Measurements from ENCODE around the gene TNFAIP8L3. TPM values are rescaled to one million over a fixed set of nuclear protein-coding genes. Genes with fewer than 3 reads are reported as not detected.

Gene TNFAIP8L3
- total and polyA plus RNA-seq, 4 donors = 3.8 to 8.2 (median 6.8) TPM

GRCh38 chr15:51074926-51075325 lies 19.8 kb downstream of the TNFAIP8L3 start:
- 91% methylated on average over 4 of the region's 5 CpGs for WGBS (ENCODE audit: insufficient coverage)
- Histone ChIP-seq H3K36me3 (ENCODE audit: control insufficient read depth, insufficient read depth, low read length) (no peaks in the 10 kb centered on the region), H3K27me3 (ENCODE audit: control insufficient read depth, insufficient read depth, low read length) (no peaks in the 10 kb centered on the region), H3K27ac (ENCODE audit: low read depth, low read length) (no peak overlapping the region), H3K4me3 (ENCODE audit: low read depth, low read length) (no peak overlapping the region), H3K4me1 (ENCODE audit: control insufficient read depth, insufficient read depth, low read length) (peaks cover 20% of the 10 kb centered on the region), H3K9me3 (ENCODE audit: control insufficient read depth, insufficient read depth, low read length) (no peaks in the 10 kb centered on the region)
- no peak for DNase-seq (ENCODE audit: low read depth in 4 of 6, low spot score in 6 of 6)

DNA sequence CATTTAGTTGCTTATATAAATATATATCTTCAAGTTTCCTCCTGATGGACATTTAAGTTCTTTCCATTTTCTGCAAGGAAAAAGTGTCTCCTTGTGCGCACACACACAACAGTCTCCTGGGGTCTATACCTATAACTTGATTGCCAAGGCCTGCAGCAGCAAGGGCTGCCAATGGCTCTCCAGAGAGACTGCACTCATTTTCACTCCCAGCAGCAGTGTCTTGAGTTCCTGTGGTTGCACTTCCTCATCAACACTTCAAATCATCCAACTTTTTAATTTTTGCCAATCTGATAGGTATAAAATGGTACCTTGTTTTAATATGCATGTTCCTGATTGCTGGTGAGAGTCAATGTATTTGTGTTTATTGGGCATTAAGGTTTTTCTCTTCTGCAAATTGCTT lies 23.1 kb downstream of the TNFAIP8L3 start:
- H3K27ac ChIP-seq (ENCODE audit: low read depth, low read length) = no peak overlapping the region
- peaks cover 3% of the 10 kb centered on the region for H3K4me1 ChIP-seq (ENCODE audit: control insufficient read depth, insufficient read depth, low read length)
- DNase-seq (ENCODE audit: low read depth in 4 of 6, low spot score in 6 of 6) = peak in 1 of 6 donors; percentile 76
- no peaks in the 10 kb centered on the region for H3K36me3 ChIP-seq (ENCODE audit: control insufficient read depth, insufficient read depth, low read length)
- H3K9me3 ChIP-seq (ENCODE audit: control insufficient read depth, insufficient read depth, low read length) = no peaks in the 10 kb centered on the region
- WGBS (ENCODE audit: insufficient coverage) = 60% methylated on average over 1 of the region's 1 CpG
- H3K4me3 ChIP-seq (ENCODE audit: low read depth, low read length) = no peak overlapping the region
- no peaks in the 10 kb centered on the region for H3K27me3 ChIP-seq (ENCODE audit: control insufficient read depth, insufficient read depth, low read length)

DNA sequence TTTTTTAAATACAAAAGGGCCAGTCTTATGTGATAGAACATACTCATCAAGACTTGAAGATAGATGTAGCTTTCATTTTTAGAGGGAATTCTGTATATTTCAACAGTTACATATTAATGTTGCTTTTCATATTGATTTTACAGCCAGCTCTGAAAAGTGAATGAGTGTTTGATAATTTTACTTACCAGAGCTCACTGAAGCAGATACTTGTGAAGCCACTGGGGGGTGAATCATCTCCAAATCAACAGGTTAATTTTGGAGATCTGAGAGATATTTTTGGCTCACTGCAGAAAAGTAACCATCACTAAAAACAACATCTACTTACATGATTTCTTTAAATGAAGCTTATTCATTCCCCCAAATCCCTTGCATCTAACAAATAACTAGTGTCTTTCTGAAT lies 24.7 kb downstream of the TNFAIP8L3 start:
- Histone ChIP-seq H3K4me1 (ENCODE audit: control insufficient read depth, insufficient read depth, low read length) (no peaks in the 10 kb centered on the region), H3K9me3 (ENCODE audit: control insufficient read depth, insufficient read depth, low read length) (no peaks in the 10 kb centered on the region), H3K27me3 (ENCODE audit: control insufficient read depth, insufficient read depth, low read length) (no peaks in the 10 kb centered on the region), H3K36me3 (ENCODE audit: control insufficient read depth, insufficient read depth, low read length) (no peaks in the 10 kb centered on the region), H3K4me3 (ENCODE audit: low read depth, low read length) (no peak overlapping the region), H3K27ac (ENCODE audit: low read depth, low read length) (no peak overlapping the region)
- no peak for DNase-seq (ENCODE audit: low read depth in 4 of 6, low spot score in 6 of 6)

DNA sequence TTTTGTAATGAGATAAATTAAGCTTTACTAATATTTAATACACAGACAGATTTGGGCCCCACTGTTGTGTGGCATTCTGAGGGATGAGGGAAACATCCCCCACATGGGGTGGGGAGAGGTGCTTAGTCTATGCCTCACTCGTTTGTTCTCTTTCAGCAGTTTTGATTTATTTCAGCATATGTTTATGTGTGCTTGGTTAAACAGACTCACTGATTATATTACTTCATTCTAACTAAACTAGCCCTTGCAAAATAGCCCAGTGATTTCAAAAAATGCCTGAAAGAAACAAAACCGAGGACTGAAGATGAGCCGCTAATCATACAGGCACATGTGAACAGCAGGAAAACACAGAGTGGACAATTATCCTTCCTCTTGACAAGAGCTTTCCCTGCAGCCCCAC lies 27.2 kb downstream of the TNFAIP8L3 start:
- Histone ChIP-seq H3K4me3 (ENCODE audit: low read depth, low read length) (no peak overlapping the region), H3K27ac (ENCODE audit: low read depth, low read length) (no peak overlapping the region), H3K36me3 (ENCODE audit: control insufficient read depth, insufficient read depth, low read length) (no peaks in the 10 kb centered on the region), H3K9me3 (ENCODE audit: control insufficient read depth, insufficient read depth, low read length) (no peaks in the 10 kb centered on the region), H3K27me3 (ENCODE audit: control insufficient read depth, insufficient read depth, low read length) (no peaks in the 10 kb centered on the region), H3K4me1 (ENCODE audit: control insufficient read depth, insufficient read depth, low read length) (no peaks in the 10 kb centered on the region)
- DNase-seq (ENCODE audit: low read depth in 4 of 6, low spot score in 6 of 6) = no peak
- WGBS (ENCODE audit: insufficient coverage) = 76% methylated on average over 2 of the region's 3 CpGs

- WGBS (ENCODE audit: insufficient coverage) = 25% methylated on average over 1 of the region's 1 CpG
- Histone ChIP-seq H3K27ac (ENCODE audit: low read depth, low read length) (no peak overlapping the region), H3K4me3 (ENCODE audit: low read depth, low read length) (no peak overlapping the region), H3K4me1 (ENCODE audit: control insufficient read depth, insufficient read depth, low read length) (peaks cover under 1% of the 10 kb centered on the region), H3K36me3 (ENCODE audit: control insufficient read depth, insufficient read depth, low read length) (no peaks in the 10 kb centered on the region), H3K9me3 (ENCODE audit: control insufficient read depth, insufficient read depth, low read length) (no peaks in the 10 kb centered on the region), H3K27me3 (ENCODE audit: control insufficient read depth, insufficient read depth, low read length) (no peaks in the 10 kb centered on the region)
- DNase-seq (ENCODE audit: low read depth in 4 of 6, low spot score in 6 of 6) = peak in 1 of 6 donors; percentile 13
These were observed 28.9 kb downstream of the TNFAIP8L3 start for GRCh38 chr15:51065781-51066180.

DNA sequence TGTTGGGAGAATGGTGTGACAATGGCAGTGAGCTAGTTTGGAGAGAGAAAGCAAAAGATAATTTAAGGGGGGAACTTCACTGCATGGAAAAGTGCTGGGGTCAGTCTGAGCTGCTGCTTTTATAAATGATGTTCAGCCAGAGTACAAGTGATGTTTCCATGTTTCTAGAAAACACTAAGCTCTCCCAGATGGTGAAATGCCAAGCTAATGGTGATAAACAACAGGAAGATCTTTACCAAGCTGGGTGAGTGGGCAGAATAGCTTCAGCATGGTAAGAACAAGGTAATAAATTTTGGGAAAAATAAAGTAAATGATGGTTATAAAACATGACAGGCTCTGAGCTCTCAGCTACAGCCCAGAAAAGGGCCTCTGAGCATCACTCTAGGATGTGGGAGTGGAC lies 29.4 kb downstream of the TNFAIP8L3 start:
- DNase-seq (ENCODE audit: low read depth in 4 of 6, low spot score in 6 of 6) = peak in 1 of 6 donors; percentile 57
- no peak overlapping the region for H3K4me3 ChIP-seq (ENCODE audit: low read depth, low read length)
- peaks cover 6% of the 10 kb centered on the region for H3K4me1 ChIP-seq (ENCODE audit: control insufficient read depth, insufficient read depth, low read length)
- H3K9me3 ChIP-seq (ENCODE audit: control insufficient read depth, insufficient read depth, low read length) = no peaks in the 10 kb centered on the region
- no peaks in the 10 kb centered on the region for H3K36me3 ChIP-seq (ENCODE audit: control insufficient read depth, insufficient read depth, low read length)
- H3K27me3 ChIP-seq (ENCODE audit: control insufficient read depth, insufficient read depth, low read length) = no peaks in the 10 kb centered on the region
- H3K27ac ChIP-seq (ENCODE audit: low read depth, low read length) = no peak overlapping the region

DNA sequence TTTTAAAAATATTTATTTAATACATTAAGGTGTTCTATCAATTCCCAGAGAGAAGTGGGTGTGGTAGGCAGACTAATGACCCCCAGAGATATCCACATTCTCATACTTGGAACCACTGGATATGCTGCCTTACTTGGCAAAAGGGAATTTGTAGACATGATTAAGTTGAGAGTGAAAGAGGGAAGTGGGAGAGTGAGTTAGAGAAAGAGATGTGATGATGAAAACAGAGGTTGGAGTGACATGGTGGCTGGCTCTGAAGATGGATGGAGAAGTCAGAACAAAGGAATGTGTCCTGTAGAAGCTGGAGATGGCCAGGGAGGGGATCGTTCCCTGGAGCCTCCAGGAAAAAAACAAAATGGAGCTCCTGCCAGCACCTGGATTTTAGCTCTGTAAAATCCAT lies 32.0 kb downstream of the TNFAIP8L3 start:
- no peaks in the 10 kb centered on the region for H3K9me3 ChIP-seq (ENCODE audit: control insufficient read depth, insufficient read depth, low read length)
- H3K4me1 ChIP-seq (ENCODE audit: control insufficient read depth, insufficient read depth, low read length) = peaks cover 10% of the 10 kb centered on the region
- no peak for DNase-seq (ENCODE audit: low read depth in 4 of 6, low spot score in 6 of 6)
- WGBS (ENCODE audit: insufficient coverage) = 78% methylated on average over 1 of the region's 1 CpG
- no peaks in the 10 kb centered on the region for H3K27me3 ChIP-seq (ENCODE audit: control insufficient read depth, insufficient read depth, low read length)
- no peak overlapping the region for H3K4me3 ChIP-seq (ENCODE audit: low read depth, low read length)
- H3K36me3 ChIP-seq (ENCODE audit: control insufficient read depth, insufficient read depth, low read length) = peaks cover 2% of the 10 kb centered on the region
- H3K27ac ChIP-seq (ENCODE audit: low read depth, low read length) = no peak overlapping the region

DNA sequence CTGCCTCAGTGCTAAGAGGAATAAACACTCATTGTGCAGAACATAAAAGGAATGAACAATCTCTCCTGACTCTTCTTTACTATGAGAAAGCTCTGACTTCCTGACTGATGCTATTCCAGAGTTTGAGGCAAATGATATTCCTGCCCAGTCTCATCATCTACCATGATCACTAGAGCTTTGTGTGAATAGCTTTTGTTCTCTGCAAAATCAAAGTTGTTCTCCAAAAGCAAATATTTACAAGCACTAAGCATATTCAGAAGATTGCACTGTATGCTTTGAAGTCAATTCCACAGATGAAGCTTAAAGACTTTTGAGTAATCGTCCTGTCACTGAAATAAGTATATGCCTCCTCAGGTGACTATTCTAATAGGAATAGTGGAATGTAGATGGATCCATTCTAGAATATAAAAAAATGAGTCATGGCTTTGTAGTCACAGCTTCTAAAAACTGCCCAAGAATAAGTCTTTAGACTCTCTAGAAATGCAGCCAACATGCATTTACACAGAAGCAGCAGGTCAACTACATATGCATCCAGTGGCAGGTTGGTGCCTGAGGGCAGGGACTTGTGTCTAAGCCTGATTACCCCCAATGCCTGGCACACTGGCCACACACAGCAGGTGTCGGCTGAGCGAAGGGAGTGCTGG lies 34.6 kb downstream of the TNFAIP8L3 start:
- H3K4me1 ChIP-seq (ENCODE audit: control insufficient read depth, insufficient read depth, low read length) = peaks cover 10% of the 10 kb centered on the region
- H3K4me3 ChIP-seq (ENCODE audit: low read depth, low read length) = no peak overlapping the region
- DNase-seq (ENCODE audit: low read depth in 4 of 6, low spot score in 6 of 6) = peak in 1 of 6 donors; percentile 6
- H3K9me3 ChIP-seq (ENCODE audit: control insufficient read depth, insufficient read depth, low read length) = no peaks in the 10 kb centered on the region
- H3K27ac ChIP-seq (ENCODE audit: low read depth, low read length) = no peak overlapping the region
- 53% methylated on average over 2 of the region's 3 CpGs for WGBS (ENCODE audit: insufficient coverage)
- peaks cover 2% of the 10 kb centered on the region for H3K36me3 ChIP-seq (ENCODE audit: control insufficient read depth, insufficient read depth, low read length)
- no peaks in the 10 kb centered on the region for H3K27me3 ChIP-seq (ENCODE audit: control insufficient read depth, insufficient read depth, low read length)

DNA sequence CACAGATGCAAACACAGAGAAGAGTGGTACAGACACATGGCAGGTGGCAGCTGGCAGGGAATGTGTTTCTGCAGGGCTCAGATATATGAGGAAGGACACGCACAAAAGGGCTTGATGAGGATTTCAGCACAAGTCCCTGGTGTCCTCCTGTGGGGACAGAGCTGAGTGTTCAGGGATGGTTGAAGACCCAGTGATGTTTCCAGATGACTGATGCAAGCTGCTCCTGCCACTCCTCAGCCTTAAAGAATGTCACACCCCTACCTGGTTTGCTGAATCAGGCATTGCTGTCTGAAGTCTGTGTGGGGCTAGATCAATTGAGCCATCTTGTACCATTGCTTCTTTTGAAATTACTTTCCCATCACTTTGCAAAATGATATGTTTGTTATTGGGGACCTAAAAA lies 40.2 kb downstream of the TNFAIP8L3 start:
- 100% methylated on average over 1 of the region's 1 CpG for WGBS (ENCODE audit: insufficient coverage)
- peaks cover 2% of the 10 kb centered on the region for H3K36me3 ChIP-seq (ENCODE audit: control insufficient read depth, insufficient read depth, low read length)
- no peak overlapping the region for H3K27ac ChIP-seq (ENCODE audit: low read depth, low read length)
- H3K4me3 ChIP-seq (ENCODE audit: low read depth, low read length) = no peak overlapping the region
- H3K9me3 ChIP-seq (ENCODE audit: control insufficient read depth, insufficient read depth, low read length) = no peaks in the 10 kb centered on the region
- H3K27me3 ChIP-seq (ENCODE audit: control insufficient read depth, insufficient read depth, low read length) = no peaks in the 10 kb centered on the region
- peaks cover 13% of the 10 kb centered on the region for H3K4me1 ChIP-seq (ENCODE audit: control insufficient read depth, insufficient read depth, low read length)
- no peak for DNase-seq (ENCODE audit: low read depth in 4 of 6, low spot score in 6 of 6)

DNA sequence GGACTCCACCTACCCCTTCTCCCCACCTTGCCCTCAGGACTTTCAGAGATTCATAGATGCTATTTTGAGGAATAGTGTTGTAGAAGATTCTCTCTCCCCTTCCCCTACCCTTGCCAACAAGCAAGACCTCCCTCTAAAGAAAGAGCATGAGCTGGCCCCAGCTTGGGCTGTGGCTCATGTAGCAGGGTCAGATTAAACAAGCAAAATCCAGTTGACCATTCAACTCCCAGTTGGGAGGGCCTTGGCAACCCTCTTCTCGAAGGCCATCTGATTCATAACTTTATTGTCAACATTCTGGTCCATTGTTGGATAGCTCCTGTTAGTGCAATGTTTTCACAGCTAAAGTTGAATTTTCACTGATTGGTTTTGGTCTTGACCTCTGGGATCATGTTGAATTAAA lies 41.1 kb downstream of the TNFAIP8L3 start:
- no CpG with 5 or more reads among the region's 1 CpG for WGBS (ENCODE audit: insufficient coverage)
- peaks cover 2% of the 10 kb centered on the region for H3K36me3 ChIP-seq (ENCODE audit: control insufficient read depth, insufficient read depth, low read length)
- no peak overlapping the region for H3K4me3 ChIP-seq (ENCODE audit: low read depth, low read length)
- DNase-seq (ENCODE audit: low read depth in 4 of 6, low spot score in 6 of 6) = no peak
- no peak overlapping the region for H3K27ac ChIP-seq (ENCODE audit: low read depth, low read length)
- H3K27me3 ChIP-seq (ENCODE audit: control insufficient read depth, insufficient read depth, low read length) = no peaks in the 10 kb centered on the region
- H3K4me1 ChIP-seq (ENCODE audit: control insufficient read depth, insufficient read depth, low read length) = peaks cover 11% of the 10 kb centered on the region
- H3K9me3 ChIP-seq (ENCODE audit: control insufficient read depth, insufficient read depth, low read length) = no peaks in the 10 kb centered on the region
